Nephron progenitor cell (in vitro differentiated cells): ENCODE measurements around the gene MRTFB.

ENCODE experiments used
- DNase-seq: peaks from one replicate; pipeline ENCODE4 v3.0.0; 2021
- H3K27ac Mint-ChIP-seq: 2 replicates; pipeline ENCODE4 v1.8.0; 2021; ENCODE audit warnings: mild to moderate bottlenecking, moderate library complexity, mixed read lengths
- H3K27me3 Mint-ChIP-seq: 2 replicates; pipeline ENCODE4 v1.8.0; 2021; ENCODE audit warnings: mild to moderate bottlenecking, low read depth, mixed read lengths; ENCODE audit not compliant: poor library complexity
- H3K36me3 Mint-ChIP-seq: 2 replicates; pipeline ENCODE4 v1.8.0; 2021; ENCODE audit warnings: low read depth, mixed read lengths
- H3K4me1 Mint-ChIP-seq: 2 replicates; pipeline ENCODE4 v1.8.0; 2021; ENCODE audit warnings: mixed read lengths
- H3K4me3 Mint-ChIP-seq: 2 replicates; pipeline ENCODE4 v1.8.0; 2021; ENCODE audit warnings: mild to moderate bottlenecking, moderate library complexity, mixed read lengths
- H3K9me3 Mint-ChIP-seq: 2 replicates; pipeline ENCODE4 v1.8.0; 2021; ENCODE audit warnings: mild to moderate bottlenecking, moderate library complexity, mixed read lengths
- TF ChIP-seq, protein P1 (sequence below): fragments of 200-600 bp; sonication (generic); IDR thresholded peaks from 2 replicates; pipeline ENCODE4 v1.5.0; 2021; ENCODE audit warnings: antibody characterized with exemption

MRTFB gene

DNA sequence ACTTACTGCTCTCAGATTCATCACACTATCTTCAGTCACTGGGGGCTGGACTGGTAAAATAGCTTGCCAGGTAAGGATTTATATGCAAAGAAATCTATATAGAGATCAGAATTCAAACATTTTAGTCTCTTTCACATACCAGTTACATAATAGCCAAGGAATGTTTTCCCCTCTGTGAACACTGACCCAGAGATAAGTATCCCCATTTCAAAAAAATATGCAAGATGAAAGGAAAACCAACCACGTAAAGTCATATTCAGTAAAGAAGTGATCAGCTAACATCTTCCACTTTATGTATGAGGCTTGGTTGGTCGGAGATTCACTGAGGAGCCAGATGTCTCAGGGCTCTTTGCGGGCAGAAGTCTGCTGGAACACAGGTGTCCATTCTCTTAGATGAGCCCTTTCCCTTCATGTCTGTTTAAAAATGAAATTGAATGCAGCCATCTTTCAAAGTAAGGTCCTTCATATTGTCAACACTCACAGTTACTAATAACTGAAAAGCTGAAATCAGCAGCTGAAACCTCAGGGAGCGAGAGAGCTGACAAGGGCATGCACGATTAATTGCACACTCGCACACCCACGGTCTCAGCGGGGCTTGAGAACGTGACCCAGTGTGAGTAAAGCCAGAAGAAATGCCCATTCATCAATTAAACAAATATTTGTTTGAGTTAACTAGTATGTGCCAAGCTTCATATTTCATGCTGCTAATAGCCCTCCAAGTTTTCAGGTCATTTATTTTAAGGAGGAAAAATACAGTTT is 161.2 kb downstream of the MRTFB start:
- peak; percentile 13 for DNase-seq
- H3K27me3 Mint-ChIP-seq, result no peaks in the 10 kb centered on the region
- no peak overlapping the region for H3K4me3 Mint-ChIP-seq
- H3K4me1 Mint-ChIP-seq, result no peaks in the 10 kb centered on the region
- H3K36me3 Mint-ChIP-seq, result peaks cover 46% of the 10 kb centered on the region
- TF ChIP-seq, protein P1, sequence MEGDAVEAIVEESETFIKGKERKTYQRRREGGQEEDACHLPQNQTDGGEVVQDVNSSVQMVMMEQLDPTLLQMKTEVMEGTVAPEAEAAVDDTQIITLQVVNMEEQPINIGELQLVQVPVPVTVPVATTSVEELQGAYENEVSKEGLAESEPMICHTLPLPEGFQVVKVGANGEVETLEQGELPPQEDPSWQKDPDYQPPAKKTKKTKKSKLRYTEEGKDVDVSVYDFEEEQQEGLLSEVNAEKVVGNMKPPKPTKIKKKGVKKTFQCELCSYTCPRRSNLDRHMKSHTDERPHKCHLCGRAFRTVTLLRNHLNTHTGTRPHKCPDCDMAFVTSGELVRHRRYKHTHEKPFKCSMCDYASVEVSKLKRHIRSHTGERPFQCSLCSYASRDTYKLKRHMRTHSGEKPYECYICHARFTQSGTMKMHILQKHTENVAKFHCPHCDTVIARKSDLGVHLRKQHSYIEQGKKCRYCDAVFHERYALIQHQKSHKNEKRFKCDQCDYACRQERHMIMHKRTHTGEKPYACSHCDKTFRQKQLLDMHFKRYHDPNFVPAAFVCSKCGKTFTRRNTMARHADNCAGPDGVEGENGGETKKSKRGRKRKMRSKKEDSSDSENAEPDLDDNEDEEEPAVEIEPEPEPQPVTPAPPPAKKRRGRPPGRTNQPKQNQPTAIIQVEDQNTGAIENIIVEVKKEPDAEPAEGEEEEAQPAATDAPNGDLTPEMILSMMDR, result no peak
- no peak overlapping the region for H3K27ac Mint-ChIP-seq
- H3K9me3 Mint-ChIP-seq, result peaks cover 5% of the 10 kb centered on the region

DNA sequence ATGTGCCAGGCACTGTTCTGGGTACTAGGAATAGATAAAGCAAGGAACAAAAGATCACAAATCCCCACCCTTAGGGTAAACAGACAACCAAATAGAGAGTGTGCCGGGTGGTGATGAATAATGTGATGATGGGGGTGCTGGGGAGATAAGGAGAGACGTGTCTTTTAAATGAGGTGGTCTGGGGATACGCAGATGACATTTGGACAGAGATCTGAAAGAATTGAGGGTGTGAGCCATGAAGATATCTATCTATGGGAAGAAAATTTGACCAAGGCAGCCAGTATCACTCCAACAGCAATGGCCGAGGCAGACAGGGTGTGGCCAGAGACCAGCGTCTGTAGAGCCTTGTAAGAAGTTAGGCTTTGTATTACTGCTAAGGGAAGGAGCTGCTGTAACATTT is 165.3 kb downstream of the MRTFB start:
- H3K36me3 Mint-ChIP-seq, result peaks cover 26% of the 10 kb centered on the region
- no peaks in the 10 kb centered on the region for H3K4me1 Mint-ChIP-seq
- H3K27me3 Mint-ChIP-seq, result no peaks in the 10 kb centered on the region
- no peaks in the 10 kb centered on the region for H3K9me3 Mint-ChIP-seq
- TF ChIP-seq, protein P1, result no peak
- H3K4me3 Mint-ChIP-seq, result no peak overlapping the region
- no peak for DNase-seq
- no peak overlapping the region for H3K27ac Mint-ChIP-seq

DNA sequence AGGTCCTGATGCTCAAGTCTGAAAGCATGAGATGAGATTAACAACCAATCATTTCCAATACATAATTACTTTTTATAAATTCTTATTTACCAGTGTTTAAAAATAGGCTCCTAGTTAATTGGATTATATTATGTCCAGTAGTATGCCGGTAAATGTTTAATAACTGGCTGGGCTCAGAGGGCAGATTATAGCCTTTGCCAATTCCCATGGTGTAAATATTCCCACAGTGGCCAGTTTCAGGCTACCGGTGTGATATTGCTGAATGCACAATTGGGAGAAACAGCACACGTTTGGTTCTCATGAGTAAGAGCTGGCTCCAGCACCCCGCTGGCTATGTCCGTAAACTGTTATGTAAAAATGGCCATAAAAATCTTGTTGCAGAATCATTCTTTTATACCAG is 167.6 kb downstream of the MRTFB start:
- DNase-seq, result no peak
- peaks cover 46% of the 10 kb centered on the region for H3K36me3 Mint-ChIP-seq
- H3K4me3 Mint-ChIP-seq, result no peak overlapping the region
- H3K9me3 Mint-ChIP-seq, result no peaks in the 10 kb centered on the region
- no peaks in the 10 kb centered on the region for H3K4me1 Mint-ChIP-seq
- H3K27ac Mint-ChIP-seq, result no peak overlapping the region
- H3K27me3 Mint-ChIP-seq, result no peaks in the 10 kb centered on the region
- TF ChIP-seq, protein P1, result no peak

DNA sequence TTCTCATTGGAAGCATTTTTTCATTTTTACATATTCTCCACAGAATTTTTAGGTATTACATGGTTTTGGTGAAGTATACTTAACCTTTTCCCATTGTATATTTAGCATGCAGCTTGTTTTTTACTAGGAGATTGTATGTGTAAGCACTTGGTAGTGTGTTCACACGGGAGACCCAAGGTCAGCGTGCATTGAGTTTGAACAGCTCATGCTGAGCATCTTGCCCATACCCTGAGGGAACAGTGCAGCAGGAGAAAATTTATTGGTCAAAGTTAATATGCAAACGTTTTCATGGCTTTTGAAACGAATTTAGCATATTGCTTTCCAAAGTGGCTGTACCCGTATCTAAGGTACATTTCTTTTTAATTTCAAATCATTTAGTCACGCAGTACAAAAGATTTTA is 168.7 kb downstream of the MRTFB start:
- Mint-ChIP-seq H3K9me3 (no peaks in the 10 kb centered on the region), H3K27ac (no peak overlapping the region), H3K27me3 (no peaks in the 10 kb centered on the region), H3K4me1 (no peaks in the 10 kb centered on the region), H3K36me3 (peaks cover 43% of the 10 kb centered on the region), H3K4me3 (no peak overlapping the region)
- DNase-seq, result no peak
- TF ChIP-seq, protein P1, result no peak

DNA sequence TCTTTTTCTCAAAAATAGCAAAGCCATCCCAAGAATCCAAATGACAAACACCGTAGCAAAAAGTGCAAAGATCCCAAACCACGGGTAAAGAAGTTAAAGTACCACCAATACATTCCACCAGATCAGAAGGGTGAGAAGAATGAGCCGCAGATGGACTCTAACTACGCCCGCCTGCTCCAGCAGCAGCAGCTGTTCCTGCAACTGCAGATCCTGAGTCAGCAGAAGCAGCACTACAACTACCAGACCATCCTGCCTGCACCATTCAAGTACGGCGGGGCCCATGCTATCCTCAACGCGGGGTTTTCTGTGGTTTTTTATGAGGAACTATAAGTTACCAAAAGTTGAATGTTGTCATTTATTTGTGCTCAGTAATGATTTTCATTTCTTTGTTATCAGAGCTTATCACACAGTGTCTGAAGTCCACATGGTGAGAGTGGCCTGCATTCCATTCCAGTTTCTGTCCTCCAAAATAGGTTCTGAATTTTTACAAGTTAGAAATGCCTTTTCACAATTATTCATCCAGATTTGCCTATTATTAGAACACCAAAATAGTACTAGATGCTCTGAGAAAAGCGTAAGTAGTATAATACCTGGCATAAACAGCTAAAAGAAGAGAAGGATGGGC is 169.2 kb downstream of the MRTFB start:
- no peak for DNase-seq
- no peak overlapping the region for H3K4me3 Mint-ChIP-seq
- H3K9me3 Mint-ChIP-seq, result no peaks in the 10 kb centered on the region
- TF ChIP-seq, protein P1, result no peak
- peak overlapping the region; percentile 52 for H3K27ac Mint-ChIP-seq
- H3K4me1 Mint-ChIP-seq, result no peaks in the 10 kb centered on the region
- H3K36me3 Mint-ChIP-seq, result peaks cover 43% of the 10 kb centered on the region
- no peaks in the 10 kb centered on the region for H3K27me3 Mint-ChIP-seq

DNA sequence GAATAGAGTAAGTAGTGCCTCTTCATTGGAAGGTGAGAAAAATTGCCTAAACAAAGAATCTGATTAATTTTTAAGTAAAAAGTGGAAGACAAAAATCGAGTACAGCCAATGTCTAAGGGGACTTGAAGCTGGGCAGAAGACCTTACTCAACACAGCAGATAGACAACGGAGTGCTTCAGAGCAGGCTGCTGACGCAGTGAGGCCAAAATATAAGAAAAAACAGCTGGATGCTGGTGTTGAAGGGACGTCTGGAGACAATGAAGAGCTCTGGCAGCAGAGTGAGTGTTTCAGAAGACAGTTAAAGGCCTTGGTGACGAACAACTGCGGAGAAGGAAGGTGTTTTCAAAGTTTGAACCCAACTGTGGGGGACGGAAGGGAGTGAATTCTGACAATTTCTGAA is 169.8 kb downstream of the MRTFB start:
- no peak for DNase-seq
- H3K4me1 Mint-ChIP-seq, result no peaks in the 10 kb centered on the region
- peaks cover 47% of the 10 kb centered on the region for H3K36me3 Mint-ChIP-seq
- TF ChIP-seq, protein P1, result no peak
- peak overlapping the region; percentile 52 for H3K27ac Mint-ChIP-seq
- no peaks in the 10 kb centered on the region for H3K9me3 Mint-ChIP-seq
- no peak overlapping the region for H3K4me3 Mint-ChIP-seq
- no peaks in the 10 kb centered on the region for H3K27me3 Mint-ChIP-seq
